AG09309 (cell line): ENCODE results near the gene WDR7.

Source experiments
- DNase-seq: peaks from one replicate; pipeline ENCODE4 v3.0.0-alpha.2; 2010; ENCODE audit warnings: low read depth
- H3K4me3 ChIP-seq: 2 replicates; pipeline ENCODE4 v1.5.1; 2011; ENCODE audit warnings: mild to moderate bottlenecking, low read depth, low read length, moderate library complexity; ENCODE audit not compliant: control insufficient read depth
- CTCF ChIP-seq: IDR thresholded peaks from 2 replicates; pipeline ENCODE4 v1.5.1; 2011; ENCODE audit warnings: mild to moderate bottlenecking, low read depth, low read length, inconsistent platforms; ENCODE audit not compliant: insufficient read depth, control insufficient read depth; ENCODE audit errors: missing control alignments

WDR7 gene

GRCh38 chr18:56903686-56904085 is 252.5 kb downstream of the WDR7 start:
- H3K4me3 ChIP-seq: no peak overlapping the region
- DNase-seq: no peak
- TF ChIP-seq CTCF: no peak

GRCh38 chr18:56907771-56908170 is 256.6 kb downstream of the WDR7 start:
- DNase-seq: no peak
- H3K4me3 ChIP-seq: no peak overlapping the region
- TF ChIP-seq CTCF: no peak

GRCh38 chr18:56910237-56910636 is 259.1 kb downstream of the WDR7 start:
- H3K4me3 ChIP-seq: no peak overlapping the region
- TF ChIP-seq CTCF: no peak
- no peak for DNase-seq

GRCh38 chr18:56910967-56911366 is 259.8 kb downstream of the WDR7 start:
- no peak for TF ChIP-seq CTCF
- no peak overlapping the region for H3K4me3 ChIP-seq
- DNase-seq: no peak

- TF ChIP-seq CTCF: no peak
- H3K4me3 ChIP-seq: no peak overlapping the region
- no peak for DNase-seq
Observed at GRCh38 chr18:56913941-56914340, 262.8 kb downstream of the WDR7 start.

- H3K4me3 ChIP-seq: no peak overlapping the region
- no peak for TF ChIP-seq CTCF
- DNase-seq: no peak
Observed at GRCh38 chr18:56919190-56919589, 268.0 kb downstream of the WDR7 start.

GRCh38 chr18:56921896-56922480 is 270.8 kb downstream of the WDR7 start:
- no peak overlapping the region for H3K4me3 ChIP-seq
- no peak for TF ChIP-seq CTCF
- DNase-seq: no peak
